Spleen (tissue), 7 donors: ENCODE measurements around the gene KITLG.

Experiments
- POLR2A ChIP-seq, 3 donors: fragments of 450-650 bp; IDR thresholded peaks; one replicate each; pipeline ENCODE4 v1.5.1; 2017; ENCODE audit warnings: antibody characterized with exemption in 3 of 3, mild to moderate bottlenecking in 1 of 3
- TF ChIP-seq, protein P1 (sequence below), 11 experiments: fragments of 200-600 bp in 7 of 11; fragments of 450-650 bp in 4 of 11; sonication (generic) in 4 of 11; IDR thresholded peaks in 8 of 11; conservative IDR thresholded peaks in 3 of 11; 1 replicate in 7 of 11; 2 replicates in 4 of 11; pipeline versions ENCODE4 v1.4.0 to v1.8.0; 2016 to 2021; ENCODE audit warnings: antibody characterized with exemption in 11 of 11, inconsistent platforms in 4 of 11, mild to moderate bottlenecking in 1 of 11
- donor health status: DM: no; HTN: no; CAD: no; lungs with moderate emphysema.
- donor health status: DM: no; HTN: no; CAD: no.
- donor health status: DM: no; HTN: no; CAD: no.

DNA sequence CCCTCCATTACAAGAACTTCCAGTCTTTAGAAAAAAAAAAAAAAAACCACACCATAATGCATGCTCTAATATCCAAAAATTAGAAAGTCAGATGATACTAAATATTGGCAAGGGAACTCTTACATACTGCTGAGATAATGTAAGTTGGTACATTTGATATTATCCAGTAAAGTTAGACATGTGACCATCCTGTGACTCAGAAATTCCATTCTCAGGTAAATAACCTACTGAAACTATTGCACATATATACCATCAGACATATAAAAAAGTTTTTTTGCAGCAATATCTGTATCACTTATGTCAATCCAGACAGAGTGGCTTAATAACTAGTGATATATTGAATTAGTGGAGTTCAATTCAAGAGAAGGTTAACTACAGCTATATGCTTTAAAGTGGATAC, 63.5 kb downstream of the KITLG start:
- TF ChIP-seq, protein P1, sequence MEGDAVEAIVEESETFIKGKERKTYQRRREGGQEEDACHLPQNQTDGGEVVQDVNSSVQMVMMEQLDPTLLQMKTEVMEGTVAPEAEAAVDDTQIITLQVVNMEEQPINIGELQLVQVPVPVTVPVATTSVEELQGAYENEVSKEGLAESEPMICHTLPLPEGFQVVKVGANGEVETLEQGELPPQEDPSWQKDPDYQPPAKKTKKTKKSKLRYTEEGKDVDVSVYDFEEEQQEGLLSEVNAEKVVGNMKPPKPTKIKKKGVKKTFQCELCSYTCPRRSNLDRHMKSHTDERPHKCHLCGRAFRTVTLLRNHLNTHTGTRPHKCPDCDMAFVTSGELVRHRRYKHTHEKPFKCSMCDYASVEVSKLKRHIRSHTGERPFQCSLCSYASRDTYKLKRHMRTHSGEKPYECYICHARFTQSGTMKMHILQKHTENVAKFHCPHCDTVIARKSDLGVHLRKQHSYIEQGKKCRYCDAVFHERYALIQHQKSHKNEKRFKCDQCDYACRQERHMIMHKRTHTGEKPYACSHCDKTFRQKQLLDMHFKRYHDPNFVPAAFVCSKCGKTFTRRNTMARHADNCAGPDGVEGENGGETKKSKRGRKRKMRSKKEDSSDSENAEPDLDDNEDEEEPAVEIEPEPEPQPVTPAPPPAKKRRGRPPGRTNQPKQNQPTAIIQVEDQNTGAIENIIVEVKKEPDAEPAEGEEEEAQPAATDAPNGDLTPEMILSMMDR (IDR thresholded peaks at IDR 0.05 in 8 of 11, conservative IDR thresholded peaks at IDR 0.05 in 3 of 11), result no peak
- TF ChIP-seq POLR2A (IDR thresholded peaks at IDR 0.05), result no peak
